ENCODE data around the gene TPD52L2. TPM values are rescaled to one million over a fixed set of nuclear protein-coding genes. Genes with fewer than 3 reads are reported as not detected.
A peak's percentile ranks its signal among the peaks of the same experiment; 100 is the strongest.
"Not testable (repeated sequence)": the region's sequence is repeated elsewhere in the genome, so short reads cannot be mapped to it uniquely, and the experiment has no call there.

The TPD52L2 gene
- total RNA-seq, 1 donor from 2014 or later: 76.9 TPM

- no peak for DNase-seq
- H3K4me1 ChIP-seq: peaks cover 35% of the 10 kb centered on the region
- peaks cover 54% of the 10 kb centered on the region for H3K36me3 ChIP-seq
These were observed 3.2 kb downstream of the TPD52L2 start for GRCh38 chr20:63868264-63868663.

GRCh38 chr20:63873477-63873971 is 8.5 kb downstream of the TPD52L2 start:
- DNase-seq: peak; percentile 69
- peaks cover 16% of the 10 kb centered on the region for H3K4me1 ChIP-seq
- H3K36me3 ChIP-seq: peaks cover 100% of the 10 kb centered on the region
- intact Hi-C loops (cut with DNase I): no loop called here
- H3K4me3 ChIP-seq: no peak overlapping the region
- H3K27me3 ChIP-seq (ENCODE audit: low read depth): no peaks in the 10 kb centered on the region
- TF ChIP-seq CTCF (IDR thresholded peaks at IDR 0.05): no peak
- ATAC-seq: peak; percentile 78 to 86
- no peaks in the 10 kb centered on the region for H3K9me3 ChIP-seq
- H3K27ac ChIP-seq: peak overlapping the region; percentile 68

More at GRCh38 chr20:63868264-63868663, 3.2 kb downstream of the TPD52L2 start:
- ATAC-seq: no peak
- H3K9me3 ChIP-seq: no peaks in the 10 kb centered on the region
- H3K4me3 ChIP-seq: no peak overlapping the region
- H3K27me3 ChIP-seq (ENCODE audit: low read depth): no peaks in the 10 kb centered on the region
- intact Hi-C loops (cut with DNase I): no loop called here
- no peak for TF ChIP-seq CTCF (IDR thresholded peaks at IDR 0.05)
- H3K27ac ChIP-seq: no peak overlapping the region

GRCh38 chr20:63874241-63874640 is 9.2 kb downstream of the TPD52L2 start:
- H3K9me3 ChIP-seq; H3K27me3 ChIP-seq (ENCODE audit: low read depth); ATAC-seq; DNase-seq; intact Hi-C loops (cut with DNase I); H3K4me3 ChIP-seq: not testable (repeated sequence)
- H3K4me1 ChIP-seq: peaks cover 16% of the 10 kb centered on the region
- H3K27ac ChIP-seq: peak overlapping the region; percentile 24
- peaks cover 100% of the 10 kb centered on the region for H3K36me3 ChIP-seq

GRCh38 chr20:63876489-63877036 is 11.5 kb downstream of the TPD52L2 start:
- ATAC-seq (no peak), DNase-seq (no peak)
- intact Hi-C loops (cut with DNase I): no loop called here
- no peaks in the 10 kb centered on the region for H3K27me3 ChIP-seq (ENCODE audit: low read depth)
- no peak overlapping the region for H3K27ac ChIP-seq
- peaks cover 16% of the 10 kb centered on the region for H3K4me1 ChIP-seq
- peaks cover 90% of the 10 kb centered on the region for H3K36me3 ChIP-seq
- H3K9me3 ChIP-seq: no peaks in the 10 kb centered on the region
- H3K4me3 ChIP-seq: no peak overlapping the region
- no peak for TF ChIP-seq CTCF (IDR thresholded peaks at IDR 0.05)

- no peaks in the 10 kb centered on the region for H3K9me3 ChIP-seq
- H3K4me3 ChIP-seq: no peak overlapping the region
- H3K27me3 ChIP-seq (ENCODE audit: low read depth): no peaks in the 10 kb centered on the region
- no peak overlapping the region for H3K27ac ChIP-seq
- TF ChIP-seq CTCF (IDR thresholded peaks at IDR 0.05): no peak
- DNase-seq (no peak), ATAC-seq (no peak)
- peaks cover 90% of the 10 kb centered on the region for H3K36me3 ChIP-seq
- intact Hi-C loops (cut with DNase I): no loop called here
- H3K4me1 ChIP-seq: peaks cover 10% of the 10 kb centered on the region
These were observed 12.8 kb downstream of the TPD52L2 start for GRCh38 chr20:63877755-63878470.
